K562 (cell line): Measurements from ENCODE around the gene TMEM141.

Experiments used
- MAZ ChIP-seq, 2 experiments: fragments of 450-650 bp in 1 of 2; sonication (generic) in 1 of 2; formaldehyde crosslinking; IDR thresholded peaks in 1 of 2; conservative IDR thresholded peaks in 1 of 2; 2 replicates each; pipeline versions ENCODE4 v1.4.0 to v1.5.0; 2020; ENCODE audit warnings: mild to moderate bottlenecking in 1 of 2, missing genetic modification reagents in 1 of 2
- POLR2AphosphoS5 ChIP-seq: IDR thresholded peaks from 2 replicates; pipeline ENCODE4 v1.6.1; 2011; ENCODE audit warnings: mild to moderate bottlenecking, low read depth, low read length, moderate library complexity; ENCODE audit not compliant: control insufficient read depth, insufficient read depth
- SUPT5H ChIP-seq: fragments of 450-650 bp; IDR thresholded peaks from 2 replicates; pipeline ENCODE4 v1.6.1; 2016
- TAF1 ChIP-seq: IDR thresholded peaks from 2 replicates; pipeline ENCODE4 v1.6.1; 2011; ENCODE audit warnings: mild to moderate bottlenecking, low read length, moderate library complexity; ENCODE audit not compliant: insufficient read depth, control insufficient read depth, severe bottlenecking; ENCODE audit errors: extremely low read depth
- TF ChIP-seq, protein P1 (sequence below), 2 experiments: fragments of 450-650 bp; formaldehyde crosslinking in 1 of 2; IDR thresholded peaks; 2 replicates each; pipeline versions ENCODE4 v1.4.0 to v1.6.1; 2014 to 2020; ENCODE audit warnings: mild to moderate bottlenecking in 2 of 2, borderline replicate concordance in 1 of 2, low read depth in 1 of 2

DNA sequence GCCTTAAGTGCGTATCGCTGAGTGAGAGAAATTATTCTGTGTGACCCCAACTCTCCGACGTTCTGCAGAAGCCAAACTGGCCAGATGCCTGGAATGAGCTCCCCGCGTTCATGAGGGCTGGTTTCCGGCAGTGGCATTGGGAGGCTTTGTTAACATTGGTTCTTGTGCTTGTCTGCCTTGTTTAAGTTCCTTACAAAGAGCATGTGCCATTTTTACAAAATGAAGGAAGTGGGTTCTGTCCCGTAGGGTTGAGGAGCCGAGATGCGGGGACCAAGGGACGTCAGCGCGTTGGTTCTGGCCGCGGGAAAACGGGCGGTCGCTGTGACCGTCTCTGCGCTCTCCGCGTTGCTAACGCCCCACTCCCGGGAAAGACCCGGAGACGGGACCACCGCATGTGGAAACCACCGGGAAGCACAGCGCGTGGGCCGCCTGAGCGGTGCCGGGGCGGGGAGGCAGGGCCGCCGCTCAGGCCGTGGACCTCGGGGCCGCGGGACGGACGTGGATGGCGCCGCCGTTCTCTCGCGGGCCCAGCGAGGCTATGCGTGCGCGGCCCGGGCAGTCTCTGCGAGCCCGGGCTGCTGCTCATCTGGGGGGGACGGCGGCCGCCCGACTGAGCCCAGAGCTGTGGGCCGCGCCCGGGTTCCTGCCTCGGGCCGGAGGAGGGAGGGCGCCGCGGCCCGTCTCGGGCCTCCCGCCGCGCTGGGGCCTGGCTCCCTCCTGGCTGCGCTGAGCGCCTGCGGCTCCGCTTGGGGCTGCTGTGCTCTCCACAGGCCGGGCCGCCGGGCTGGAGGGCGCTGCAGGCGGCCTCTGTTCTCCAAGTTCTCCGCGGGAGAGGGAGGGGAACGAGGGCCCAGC is 30.1 kb downstream of the TMEM141 start:
- TF ChIP-seq TAF1 = no peak
- TF ChIP-seq, protein P1, sequence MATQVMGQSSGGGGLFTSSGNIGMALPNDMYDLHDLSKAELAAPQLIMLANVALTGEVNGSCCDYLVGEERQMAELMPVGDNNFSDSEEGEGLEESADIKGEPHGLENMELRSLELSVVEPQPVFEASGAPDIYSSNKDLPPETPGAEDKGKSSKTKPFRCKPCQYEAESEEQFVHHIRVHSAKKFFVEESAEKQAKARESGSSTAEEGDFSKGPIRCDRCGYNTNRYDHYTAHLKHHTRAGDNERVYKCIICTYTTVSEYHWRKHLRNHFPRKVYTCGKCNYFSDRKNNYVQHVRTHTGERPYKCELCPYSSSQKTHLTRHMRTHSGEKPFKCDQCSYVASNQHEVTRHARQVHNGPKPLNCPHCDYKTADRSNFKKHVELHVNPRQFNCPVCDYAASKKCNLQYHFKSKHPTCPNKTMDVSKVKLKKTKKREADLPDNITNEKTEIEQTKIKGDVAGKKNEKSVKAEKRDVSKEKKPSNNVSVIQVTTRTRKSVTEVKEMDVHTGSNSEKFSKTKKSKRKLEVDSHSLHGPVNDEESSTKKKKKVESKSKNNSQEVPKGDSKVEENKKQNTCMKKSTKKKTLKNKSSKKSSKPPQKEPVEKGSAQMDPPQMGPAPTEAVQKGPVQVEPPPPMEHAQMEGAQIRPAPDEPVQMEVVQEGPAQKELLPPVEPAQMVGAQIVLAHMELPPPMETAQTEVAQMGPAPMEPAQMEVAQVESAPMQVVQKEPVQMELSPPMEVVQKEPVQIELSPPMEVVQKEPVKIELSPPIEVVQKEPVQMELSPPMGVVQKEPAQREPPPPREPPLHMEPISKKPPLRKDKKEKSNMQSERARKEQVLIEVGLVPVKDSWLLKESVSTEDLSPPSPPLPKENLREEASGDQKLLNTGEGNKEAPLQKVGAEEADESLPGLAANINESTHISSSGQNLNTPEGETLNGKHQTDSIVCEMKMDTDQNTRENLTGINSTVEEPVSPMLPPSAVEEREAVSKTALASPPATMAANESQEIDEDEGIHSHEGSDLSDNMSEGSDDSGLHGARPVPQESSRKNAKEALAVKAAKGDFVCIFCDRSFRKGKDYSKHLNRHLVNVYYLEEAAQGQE (IDR thresholded peaks at IDR 0.05; ENCODE audit: borderline replicate concordance) = no peak
- TF ChIP-seq, protein P1 (CRISPR knock-in tag; IDR thresholded peaks at IDR 0.05; ENCODE audit: low read depth) = no peak
- TF ChIP-seq MAZ (CRISPR knock-in tag; conservative IDR thresholded peaks at IDR 0.05 in 1 of 2, IDR thresholded peaks at IDR 0.05 in 1 of 2) = no peak
- TF ChIP-seq SUPT5H = no peak
- no peak for TF ChIP-seq POLR2AphosphoS5
